NCI-H2227 (cell line): ENCODE measurements around the gene B3GALT6.

Experiments used
- DNase-seq: peaks from one replicate; lab custom pipeline; 2025; ENCODE audit not compliant: unreplicated experiment; lab: John Stamatoyannopoulos, UW

Gene B3GALT6

DNA sequence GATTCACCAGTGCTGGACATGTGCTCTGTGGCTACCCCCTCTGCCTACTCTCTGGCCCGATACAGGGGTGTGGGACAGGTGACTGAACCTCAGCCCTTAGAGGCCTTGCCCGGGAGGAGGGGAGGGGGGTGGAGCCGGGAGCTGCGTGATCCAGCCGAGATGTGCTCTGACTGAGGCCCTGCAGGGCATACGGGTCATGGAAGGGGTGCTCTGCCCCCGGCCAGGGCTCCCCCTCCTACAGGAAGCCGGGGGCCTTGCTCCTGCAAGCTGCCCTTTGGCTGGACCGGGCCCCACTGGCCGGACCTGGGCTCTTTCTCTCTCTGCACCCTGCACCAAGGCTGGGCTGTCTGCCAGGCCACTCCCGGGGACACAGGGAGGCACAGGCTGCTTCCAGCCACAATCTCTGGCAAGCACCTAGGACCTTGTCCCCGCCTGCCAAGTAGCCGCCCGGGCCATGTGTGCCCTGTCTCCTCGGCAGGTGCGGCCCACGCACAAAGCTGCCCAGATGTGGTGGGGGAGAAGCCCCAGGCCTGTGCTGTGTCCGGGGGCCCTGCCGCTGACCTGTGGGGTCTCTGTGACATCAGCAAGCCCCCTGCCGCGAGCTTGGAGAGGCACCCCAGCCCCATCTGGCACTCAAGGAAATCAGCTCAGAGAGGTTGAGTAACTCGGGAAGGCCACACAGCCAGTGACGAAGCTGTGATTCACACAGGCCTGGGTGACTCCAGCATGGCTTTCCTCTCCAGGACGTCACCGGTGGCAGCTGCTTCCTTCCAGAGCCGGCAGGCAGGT lies 49.7 kb downstream of the B3GALT6 start:
- no peak for DNase-seq

DNA sequence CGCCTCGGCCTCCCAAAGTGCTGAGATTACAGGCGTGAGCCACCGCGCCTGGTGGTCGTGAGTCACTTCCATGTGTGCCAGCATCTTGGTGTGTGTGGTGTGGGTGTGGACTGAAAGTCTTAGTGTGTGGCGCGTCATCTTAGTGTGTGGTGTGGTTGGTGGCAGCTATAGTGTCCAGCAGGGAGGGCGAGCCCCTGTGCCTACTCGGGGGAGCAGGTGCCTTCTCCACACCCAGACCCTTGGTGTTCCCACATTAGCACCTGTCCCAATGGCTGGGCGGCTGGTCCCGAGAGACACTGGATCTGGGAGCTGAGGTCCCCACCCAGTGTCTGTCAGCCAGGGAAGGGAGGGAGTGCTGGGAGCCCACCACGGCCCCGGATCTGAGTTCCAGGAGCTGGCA lies 51.0 kb downstream of the B3GALT6 start:
- no peak for DNase-seq

DNA sequence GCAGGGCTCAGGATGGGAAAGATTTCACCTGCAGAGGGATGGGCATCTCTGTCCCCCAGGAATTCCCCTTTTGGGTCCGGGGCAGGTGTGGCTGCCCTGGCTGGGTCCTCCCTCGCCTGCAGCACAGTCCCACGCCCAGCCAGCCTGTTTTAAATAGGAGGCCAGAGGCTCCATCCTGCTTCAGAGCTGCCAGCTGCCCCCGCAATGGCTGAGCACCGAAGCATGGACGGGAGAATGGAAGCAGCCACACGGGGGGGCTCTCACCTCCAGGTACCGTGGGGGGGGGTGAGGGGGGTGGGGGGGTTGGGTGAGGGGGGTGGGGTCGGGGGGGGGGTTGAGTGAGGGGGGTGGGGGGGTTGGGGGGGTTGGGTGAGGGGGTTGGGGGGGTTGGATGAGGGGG lies 51.8 kb downstream of the B3GALT6 start:
- no peak for DNase-seq
